ENCODE results near the gene TNRC6C.

Gene TNRC6C

DNA sequence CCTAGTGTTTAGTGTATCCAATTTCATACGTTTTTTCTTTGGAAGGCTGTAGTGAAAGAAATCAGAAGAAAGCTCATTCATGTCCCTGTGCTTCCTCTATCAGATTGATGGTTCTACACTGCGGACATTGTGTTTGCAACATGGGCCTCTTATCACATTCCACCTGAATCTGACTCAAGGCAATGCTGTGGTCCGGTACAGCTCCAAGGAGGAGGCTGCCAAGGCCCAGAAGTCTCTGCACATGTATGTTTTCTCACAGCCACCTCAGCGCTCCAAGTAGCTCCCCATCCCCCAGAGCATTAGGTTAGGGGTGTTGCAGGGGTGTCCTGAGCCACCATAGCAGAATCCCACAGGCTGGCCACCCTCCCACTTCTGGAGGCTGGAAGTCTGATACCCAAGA lies 144.8 kb downstream of the TNRC6C start (continued):
- TF ChIP-seq, protein P1, sequence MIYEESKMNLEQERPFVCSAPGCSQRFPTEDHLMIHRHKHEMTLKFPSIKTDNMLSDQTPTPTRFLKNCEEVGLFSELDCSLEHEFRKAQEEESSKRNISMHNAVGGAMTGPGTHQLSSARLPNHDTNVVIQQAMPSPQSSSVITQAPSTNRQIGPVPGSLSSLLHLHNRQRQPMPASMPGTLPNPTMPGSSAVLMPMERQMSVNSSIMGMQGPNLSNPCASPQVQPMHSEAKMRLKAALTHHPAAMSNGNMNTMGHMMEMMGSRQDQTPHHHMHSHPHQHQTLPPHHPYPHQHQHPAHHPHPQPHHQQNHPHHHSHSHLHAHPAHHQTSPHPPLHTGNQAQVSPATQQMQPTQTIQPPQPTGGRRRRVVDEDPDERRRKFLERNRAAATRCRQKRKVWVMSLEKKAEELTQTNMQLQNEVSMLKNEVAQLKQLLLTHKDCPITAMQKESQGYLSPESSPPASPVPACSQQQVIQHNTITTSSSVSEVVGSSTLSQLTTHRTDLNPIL (CRISPR knock-in tag; IDR thresholded peaks at IDR 0.05; ENCODE audit: low read depth) = no peak
- no peak for TF ChIP-seq ZFP3 (CRISPR knock-in tag; IDR thresholded peaks at IDR 0.05)
- TF ChIP-seq RARB (CRISPR knock-in tag; IDR thresholded peaks at IDR 0.05) = no peak

DNA sequence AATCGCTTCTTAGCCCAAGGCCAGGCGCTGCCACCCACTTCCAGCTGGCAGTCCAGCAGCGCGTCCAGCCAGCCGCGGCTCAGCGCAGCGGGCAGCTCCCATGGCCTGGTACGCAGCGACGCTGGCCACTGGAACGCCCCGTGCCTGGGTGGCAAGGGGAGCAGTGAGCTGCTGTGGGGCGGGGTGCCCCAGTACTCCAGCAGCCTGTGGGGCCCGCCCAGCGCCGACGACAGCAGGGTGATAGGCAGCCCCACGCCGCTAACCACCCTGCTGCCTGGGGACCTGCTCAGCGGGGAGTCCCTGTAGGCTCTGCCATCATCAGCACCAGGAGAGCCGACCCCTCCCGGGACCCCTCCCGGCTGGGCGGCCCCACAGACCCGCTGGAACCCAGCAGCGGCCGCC lies 146.0 kb downstream of the TNRC6C start:
- TF ChIP-seq, protein P2, sequence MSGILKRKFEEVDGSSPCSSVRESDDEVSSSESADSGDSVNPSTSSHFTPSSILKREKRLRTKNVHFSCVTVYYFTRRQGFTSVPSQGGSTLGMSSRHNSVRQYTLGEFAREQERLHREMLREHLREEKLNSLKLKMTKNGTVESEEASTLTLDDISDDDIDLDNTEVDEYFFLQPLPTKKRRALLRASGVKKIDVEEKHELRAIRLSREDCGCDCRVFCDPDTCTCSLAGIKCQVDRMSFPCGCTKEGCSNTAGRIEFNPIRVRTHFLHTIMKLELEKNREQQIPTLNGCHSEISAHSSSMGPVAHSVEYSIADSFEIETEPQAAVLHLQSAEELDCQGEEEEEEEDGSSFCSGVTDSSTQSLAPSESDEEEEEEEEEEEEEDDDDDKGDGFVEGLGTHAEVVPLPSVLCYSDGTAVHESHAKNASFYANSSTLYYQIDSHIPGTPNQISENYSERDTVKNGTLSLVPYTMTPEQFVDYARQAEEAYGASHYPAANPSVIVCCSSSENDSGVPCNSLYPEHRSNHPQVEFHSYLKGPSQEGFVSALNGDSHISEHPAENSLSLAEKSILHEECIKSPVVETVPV (CRISPR knock-in tag; IDR thresholded peaks at IDR 0.05) = no peak
- TF ChIP-seq PPARA (CRISPR knock-in tag; IDR thresholded peaks at IDR 0.05; ENCODE audit: borderline replicate concordance) (no peak), CSDC2 (CRISPR knock-in tag; IDR thresholded peaks at IDR 0.05) (no peak), RARB (CRISPR knock-in tag; IDR thresholded peaks at IDR 0.05) (no peak), GLIS3 (CRISPR knock-in tag; IDR thresholded peaks at IDR 0.05) (no peak), OSR1 (CRISPR knock-in tag; IDR thresholded peaks at IDR 0.05) (no peak), ZNF8 (CRISPR knock-in tag; IDR thresholded peaks at IDR 0.05) (no peak), TCF4 (CRISPR knock-in tag; IDR thresholded peaks at IDR 0.05; ENCODE audit: borderline replicate concordance) (no peak), ZNF70 (CRISPR knock-in tag; IDR thresholded peaks at IDR 0.05) (no peak), ISL1 (CRISPR knock-in tag; IDR thresholded peaks at IDR 0.05) (no peak), ZFP3 (CRISPR knock-in tag; IDR thresholded peaks at IDR 0.05) (no peak), BACH2 (CRISPR knock-in tag; IDR thresholded peaks at IDR 0.05; ENCODE audit: borderline replicate concordance) (no peak), ZC3H10 (CRISPR knock-in tag; IDR thresholded peaks at IDR 0.05) (no peak), TOX (CRISPR knock-in tag; IDR thresholded peaks at IDR 0.05; ENCODE audit: borderline replicate concordance) (no peak)
- TF ChIP-seq, protein P3, sequence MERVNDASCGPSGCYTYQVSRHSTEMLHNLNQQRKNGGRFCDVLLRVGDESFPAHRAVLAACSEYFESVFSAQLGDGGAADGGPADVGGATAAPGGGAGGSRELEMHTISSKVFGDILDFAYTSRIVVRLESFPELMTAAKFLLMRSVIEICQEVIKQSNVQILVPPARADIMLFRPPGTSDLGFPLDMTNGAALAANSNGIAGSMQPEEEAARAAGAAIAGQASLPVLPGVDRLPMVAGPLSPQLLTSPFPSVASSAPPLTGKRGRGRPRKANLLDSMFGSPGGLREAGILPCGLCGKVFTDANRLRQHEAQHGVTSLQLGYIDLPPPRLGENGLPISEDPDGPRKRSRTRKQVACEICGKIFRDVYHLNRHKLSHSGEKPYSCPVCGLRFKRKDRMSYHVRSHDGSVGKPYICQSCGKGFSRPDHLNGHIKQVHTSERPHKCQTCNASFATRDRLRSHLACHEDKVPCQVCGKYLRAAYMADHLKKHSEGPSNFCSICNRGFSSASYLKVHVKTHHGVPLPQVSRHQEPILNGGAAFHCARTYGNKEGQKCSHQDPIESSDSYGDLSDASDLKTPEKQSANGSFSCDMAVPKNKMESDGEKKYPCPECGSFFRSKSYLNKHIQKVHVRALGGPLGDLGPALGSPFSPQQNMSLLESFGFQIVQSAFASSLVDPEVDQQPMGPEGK (CRISPR knock-in tag; IDR thresholded peaks at IDR 0.05; ENCODE audit: borderline replicate concordance) = no peak
- TF ChIP-seq, protein P4, sequence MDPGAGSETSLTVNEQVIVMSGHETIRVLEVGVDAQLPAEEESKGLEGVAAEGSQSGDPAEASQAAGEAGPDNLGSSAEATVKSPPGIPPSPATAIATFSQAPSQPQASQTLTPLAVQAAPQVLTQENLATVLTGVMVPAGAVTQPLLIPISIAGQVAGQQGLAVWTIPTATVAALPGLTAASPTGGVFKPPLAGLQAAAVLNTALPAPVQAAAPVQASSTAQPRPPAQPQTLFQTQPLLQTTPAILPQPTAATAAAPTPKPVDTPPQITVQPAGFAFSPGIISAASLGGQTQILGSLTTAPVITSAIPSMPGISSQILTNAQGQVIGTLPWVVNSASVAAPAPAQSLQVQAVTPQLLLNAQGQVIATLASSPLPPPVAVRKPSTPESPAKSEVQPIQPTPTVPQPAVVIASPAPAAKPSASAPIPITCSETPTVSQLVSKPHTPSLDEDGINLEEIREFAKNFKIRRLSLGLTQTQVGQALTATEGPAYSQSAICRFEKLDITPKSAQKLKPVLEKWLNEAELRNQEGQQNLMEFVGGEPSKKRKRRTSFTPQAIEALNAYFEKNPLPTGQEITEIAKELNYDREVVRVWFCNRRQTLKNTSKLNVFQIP (CRISPR knock-in tag; IDR thresholded peaks at IDR 0.05; ENCODE audit: borderline replicate concordance, low read depth) = no peak
- ATAC-seq = no peak

DNA sequence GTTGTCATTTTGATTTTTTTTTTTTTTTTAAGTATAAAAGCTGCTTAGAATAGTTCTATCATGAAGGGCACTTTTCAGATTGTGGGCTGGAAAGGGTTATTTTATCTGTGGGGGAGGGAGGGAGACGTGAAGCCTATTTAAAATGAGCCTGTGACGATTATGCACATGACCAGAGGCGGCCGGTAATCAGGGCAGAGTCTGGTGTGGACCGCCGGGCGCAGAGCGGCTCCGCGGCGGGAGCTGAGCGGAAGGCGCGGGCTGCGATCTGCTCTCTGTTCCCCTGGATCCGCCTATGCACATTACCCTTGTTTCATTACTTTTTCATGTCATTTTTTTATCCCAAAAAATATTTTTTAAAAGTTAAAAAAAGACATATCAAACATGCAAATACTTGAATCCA lies 146.6 kb downstream of the TNRC6C start:
- ATAC-seq = no peak
- TF ChIP-seq PPARA (CRISPR knock-in tag; IDR thresholded peaks at IDR 0.05; ENCODE audit: borderline replicate concordance) (no peak), BACH2 (CRISPR knock-in tag; IDR thresholded peaks at IDR 0.05; ENCODE audit: borderline replicate concordance) (no peak), ZNF565 (CRISPR knock-in tag; conservative IDR thresholded peaks at IDR 0.05; ENCODE audit: low read depth) (no peak), ZNF70 (CRISPR knock-in tag; IDR thresholded peaks at IDR 0.05) (no peak), OSR1 (CRISPR knock-in tag; IDR thresholded peaks at IDR 0.05) (no peak), ZFP30 (CRISPR knock-in tag; IDR thresholded peaks at IDR 0.05) (no peak), CSDC2 (CRISPR knock-in tag; IDR thresholded peaks at IDR 0.05) (no peak), ZC3H10 (CRISPR knock-in tag; IDR thresholded peaks at IDR 0.05) (no peak), ARNTL (CRISPR knock-in tag; IDR thresholded peaks at IDR 0.05; ENCODE audit: borderline replicate concordance, low read depth) (no peak), RARB (CRISPR knock-in tag; IDR thresholded peaks at IDR 0.05) (no peak), ISL1 (CRISPR knock-in tag; IDR thresholded peaks at IDR 0.05) (no peak)
- TF ChIP-seq, protein P2 (CRISPR knock-in tag; IDR thresholded peaks at IDR 0.05) = no peak
- TF ChIP-seq, protein P5, sequence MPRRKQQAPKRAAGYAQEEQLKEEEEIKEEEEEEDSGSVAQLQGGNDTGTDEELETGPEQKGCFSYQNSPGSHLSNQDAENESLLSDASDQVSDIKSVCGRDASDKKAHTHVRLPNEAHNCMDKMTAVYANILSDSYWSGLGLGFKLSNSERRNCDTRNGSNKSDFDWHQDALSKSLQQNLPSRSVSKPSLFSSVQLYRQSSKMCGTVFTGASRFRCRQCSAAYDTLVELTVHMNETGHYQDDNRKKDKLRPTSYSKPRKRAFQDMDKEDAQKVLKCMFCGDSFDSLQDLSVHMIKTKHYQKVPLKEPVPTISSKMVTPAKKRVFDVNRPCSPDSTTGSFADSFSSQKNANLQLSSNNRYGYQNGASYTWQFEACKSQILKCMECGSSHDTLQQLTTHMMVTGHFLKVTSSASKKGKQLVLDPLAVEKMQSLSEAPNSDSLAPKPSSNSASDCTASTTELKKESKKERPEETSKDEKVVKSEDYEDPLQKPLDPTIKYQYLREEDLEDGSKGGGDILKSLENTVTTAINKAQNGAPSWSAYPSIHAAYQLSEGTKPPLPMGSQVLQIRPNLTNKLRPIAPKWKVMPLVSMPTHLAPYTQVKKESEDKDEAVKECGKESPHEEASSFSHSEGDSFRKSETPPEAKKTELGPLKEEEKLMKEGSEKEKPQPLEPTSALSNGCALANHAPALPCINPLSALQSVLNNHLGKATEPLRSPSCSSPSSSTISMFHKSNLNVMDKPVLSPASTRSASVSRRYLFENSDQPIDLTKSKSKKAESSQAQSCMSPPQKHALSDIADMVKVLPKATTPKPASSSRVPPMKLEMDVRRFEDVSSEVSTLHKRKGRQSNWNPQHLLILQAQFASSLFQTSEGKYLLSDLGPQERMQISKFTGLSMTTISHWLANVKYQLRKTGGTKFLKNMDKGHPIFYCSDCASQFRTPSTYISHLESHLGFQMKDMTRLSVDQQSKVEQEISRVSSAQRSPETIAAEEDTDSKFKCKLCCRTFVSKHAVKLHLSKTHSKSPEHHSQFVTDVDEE (CRISPR knock-in tag; IDR thresholded peaks at IDR 0.05) = no peak
- TF ChIP-seq, protein P1 (CRISPR knock-in tag; IDR thresholded peaks at IDR 0.05; ENCODE audit: low read depth) = no peak
- TF ChIP-seq, protein P3 (CRISPR knock-in tag; IDR thresholded peaks at IDR 0.05; ENCODE audit: borderline replicate concordance) = no peak

Data from SK-N-SH treated with all-trans-retinoic acid at 6 μM for 48 hours (cell line).